ENCODE measurements around the gene CPB2. TPM values are rescaled to one million over a fixed set of nuclear protein-coding genes. Genes with fewer than 3 reads are reported as not detected.

CPB2 gene
- total and polyA plus RNA-seq, 9 of the 15 experiments (the other 6 are each of a cell fraction or from before 2014, with no cell fraction given), result 0.03 to 0.16 (median 0.07) TPM; not detected in 6

DNA sequence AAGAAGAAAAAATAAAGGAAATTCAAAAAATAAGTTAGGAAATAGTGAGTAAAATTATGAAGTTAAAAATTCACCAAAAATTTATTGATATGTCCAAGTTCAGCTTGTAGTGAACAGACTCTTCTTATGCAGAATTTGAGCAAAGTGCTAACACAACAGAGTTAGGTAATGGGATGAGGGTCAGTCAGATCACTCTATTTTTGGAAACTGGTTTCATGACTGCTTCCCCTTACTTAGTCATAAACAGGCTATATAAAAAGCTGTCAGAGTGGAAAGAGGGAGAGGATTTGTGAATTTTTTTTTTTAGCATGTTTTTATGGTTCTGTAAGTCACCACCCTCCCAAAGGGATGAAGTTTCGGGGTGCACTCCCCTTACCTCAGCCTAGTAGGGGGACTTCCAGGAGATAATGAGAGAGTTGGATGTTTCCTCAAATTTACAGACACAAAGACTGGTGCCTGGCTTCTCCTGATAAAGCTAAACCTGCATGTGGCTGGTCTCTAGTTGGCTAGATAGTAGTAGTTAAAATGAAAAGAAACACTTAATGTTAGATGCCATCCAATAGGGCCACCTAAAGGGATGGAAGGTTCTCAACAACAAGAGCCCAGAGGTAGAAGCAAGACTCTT, 4.5 kb downstream of the CPB2 start (continued):
- TF ChIP-seq, protein P1, sequence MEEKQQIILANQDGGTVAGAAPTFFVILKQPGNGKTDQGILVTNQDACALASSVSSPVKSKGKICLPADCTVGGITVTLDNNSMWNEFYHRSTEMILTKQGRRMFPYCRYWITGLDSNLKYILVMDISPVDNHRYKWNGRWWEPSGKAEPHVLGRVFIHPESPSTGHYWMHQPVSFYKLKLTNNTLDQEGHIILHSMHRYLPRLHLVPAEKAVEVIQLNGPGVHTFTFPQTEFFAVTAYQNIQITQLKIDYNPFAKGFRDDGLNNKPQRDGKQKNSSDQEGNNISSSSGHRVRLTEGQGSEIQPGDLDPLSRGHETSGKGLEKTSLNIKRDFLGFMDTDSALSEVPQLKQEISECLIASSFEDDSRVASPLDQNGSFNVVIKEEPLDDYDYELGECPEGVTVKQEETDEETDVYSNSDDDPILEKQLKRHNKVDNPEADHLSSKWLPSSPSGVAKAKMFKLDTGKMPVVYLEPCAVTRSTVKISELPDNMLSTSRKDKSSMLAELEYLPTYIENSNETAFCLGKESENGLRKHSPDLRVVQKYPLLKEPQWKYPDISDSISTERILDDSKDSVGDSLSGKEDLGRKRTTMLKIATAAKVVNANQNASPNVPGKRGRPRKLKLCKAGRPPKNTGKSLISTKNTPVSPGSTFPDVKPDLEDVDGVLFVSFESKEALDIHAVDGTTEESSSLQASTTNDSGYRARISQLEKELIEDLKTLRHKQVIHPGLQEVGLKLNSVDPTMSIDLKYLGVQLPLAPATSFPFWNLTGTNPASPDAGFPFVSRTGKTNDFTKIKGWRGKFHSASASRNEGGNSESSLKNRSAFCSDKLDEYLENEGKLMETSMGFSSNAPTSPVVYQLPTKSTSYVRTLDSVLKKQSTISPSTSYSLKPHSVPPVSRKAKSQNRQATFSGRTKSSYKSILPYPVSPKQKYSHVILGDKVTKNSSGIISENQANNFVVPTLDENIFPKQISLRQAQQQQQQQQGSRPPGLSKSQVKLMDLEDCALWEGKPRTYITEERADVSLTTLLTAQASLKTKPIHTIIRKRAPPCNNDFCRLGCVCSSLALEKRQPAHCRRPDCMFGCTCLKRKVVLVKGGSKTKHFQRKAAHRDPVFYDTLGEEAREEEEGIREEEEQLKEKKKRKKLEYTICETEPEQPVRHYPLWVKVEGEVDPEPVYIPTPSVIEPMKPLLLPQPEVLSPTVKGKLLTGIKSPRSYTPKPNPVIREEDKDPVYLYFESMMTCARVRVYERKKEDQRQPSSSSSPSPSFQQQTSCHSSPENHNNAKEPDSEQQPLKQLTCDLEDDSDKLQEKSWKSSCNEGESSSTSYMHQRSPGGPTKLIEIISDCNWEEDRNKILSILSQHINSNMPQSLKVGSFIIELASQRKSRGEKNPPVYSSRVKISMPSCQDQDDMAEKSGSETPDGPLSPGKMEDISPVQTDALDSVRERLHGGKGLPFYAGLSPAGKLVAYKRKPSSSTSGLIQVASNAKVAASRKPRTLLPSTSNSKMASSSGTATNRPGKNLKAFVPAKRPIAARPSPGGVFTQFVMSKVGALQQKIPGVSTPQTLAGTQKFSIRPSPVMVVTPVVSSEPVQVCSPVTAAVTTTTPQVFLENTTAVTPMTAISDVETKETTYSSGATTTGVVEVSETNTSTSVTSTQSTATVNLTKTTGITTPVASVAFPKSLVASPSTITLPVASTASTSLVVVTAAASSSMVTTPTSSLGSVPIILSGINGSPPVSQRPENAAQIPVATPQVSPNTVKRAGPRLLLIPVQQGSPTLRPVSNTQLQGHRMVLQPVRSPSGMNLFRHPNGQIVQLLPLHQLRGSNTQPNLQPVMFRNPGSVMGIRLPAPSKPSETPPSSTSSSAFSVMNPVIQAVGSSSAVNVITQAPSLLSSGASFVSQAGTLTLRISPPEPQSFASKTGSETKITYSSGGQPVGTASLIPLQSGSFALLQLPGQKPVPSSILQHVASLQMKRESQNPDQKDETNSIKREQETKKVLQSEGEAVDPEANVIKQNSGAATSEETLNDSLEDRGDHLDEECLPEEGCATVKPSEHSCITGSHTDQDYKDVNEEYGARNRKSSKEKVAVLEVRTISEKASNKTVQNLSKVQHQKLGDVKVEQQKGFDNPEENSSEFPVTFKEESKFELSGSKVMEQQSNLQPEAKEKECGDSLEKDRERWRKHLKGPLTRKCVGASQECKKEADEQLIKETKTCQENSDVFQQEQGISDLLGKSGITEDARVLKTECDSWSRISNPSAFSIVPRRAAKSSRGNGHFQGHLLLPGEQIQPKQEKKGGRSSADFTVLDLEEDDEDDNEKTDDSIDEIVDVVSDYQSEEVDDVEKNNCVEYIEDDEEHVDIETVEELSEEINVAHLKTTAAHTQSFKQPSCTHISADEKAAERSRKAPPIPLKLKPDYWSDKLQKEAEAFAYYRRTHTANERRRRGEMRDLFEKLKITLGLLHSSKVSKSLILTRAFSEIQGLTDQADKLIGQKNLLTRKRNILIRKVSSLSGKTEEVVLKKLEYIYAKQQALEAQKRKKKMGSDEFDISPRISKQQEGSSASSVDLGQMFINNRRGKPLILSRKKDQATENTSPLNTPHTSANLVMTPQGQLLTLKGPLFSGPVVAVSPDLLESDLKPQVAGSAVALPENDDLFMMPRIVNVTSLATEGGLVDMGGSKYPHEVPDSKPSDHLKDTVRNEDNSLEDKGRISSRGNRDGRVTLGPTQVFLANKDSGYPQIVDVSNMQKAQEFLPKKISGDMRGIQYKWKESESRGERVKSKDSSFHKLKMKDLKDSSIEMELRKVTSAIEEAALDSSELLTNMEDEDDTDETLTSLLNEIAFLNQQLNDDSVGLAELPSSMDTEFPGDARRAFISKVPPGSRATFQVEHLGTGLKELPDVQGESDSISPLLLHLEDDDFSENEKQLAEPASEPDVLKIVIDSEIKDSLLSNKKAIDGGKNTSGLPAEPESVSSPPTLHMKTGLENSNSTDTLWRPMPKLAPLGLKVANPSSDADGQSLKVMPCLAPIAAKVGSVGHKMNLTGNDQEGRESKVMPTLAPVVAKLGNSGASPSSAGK (IDR thresholded peaks at IDR 0.05), result no peak
- TF ChIP-seq CBX1 (IDR thresholded peaks at IDR 0.05; ENCODE audit: low read depth) (no peak), NR2F6 (CRISPR knock-in tag; IDR thresholded peaks at IDR 0.05) (no peak), BRCA1 (IDR thresholded peaks at IDR 0.05) (no peak), BRCA1 (CRISPR knock-in tag; IDR thresholded peaks at IDR 0.05) (no peak), TAL1 (IDR thresholded peaks at IDR 0.05) (peak; percentile 47), RFX5 (IDR thresholded peaks at IDR 0.05; ENCODE audit: low read depth, low read length) (no peak), CEBPG (CRISPR knock-in tag; IDR thresholded peaks at IDR 0.05) (no peak), CEBPG (tag; conservative IDR thresholded peaks at IDR 0.05 in 1 of 2, IDR thresholded peaks at IDR 0.05 in 1 of 2) (no peak), MEF2D (tag; conservative IDR thresholded peaks at IDR 0.05; ENCODE audit: low read depth) (peak; percentile 60; the same call in 1 of the 2 replicates), FOXJ3 (CRISPR knock-in tag; IDR thresholded peaks at IDR 0.05) (no peak), ZNF57 (CRISPR knock-in tag; IDR thresholded peaks at IDR 0.05) (no peak)
- TF ChIP-seq, protein P2, sequence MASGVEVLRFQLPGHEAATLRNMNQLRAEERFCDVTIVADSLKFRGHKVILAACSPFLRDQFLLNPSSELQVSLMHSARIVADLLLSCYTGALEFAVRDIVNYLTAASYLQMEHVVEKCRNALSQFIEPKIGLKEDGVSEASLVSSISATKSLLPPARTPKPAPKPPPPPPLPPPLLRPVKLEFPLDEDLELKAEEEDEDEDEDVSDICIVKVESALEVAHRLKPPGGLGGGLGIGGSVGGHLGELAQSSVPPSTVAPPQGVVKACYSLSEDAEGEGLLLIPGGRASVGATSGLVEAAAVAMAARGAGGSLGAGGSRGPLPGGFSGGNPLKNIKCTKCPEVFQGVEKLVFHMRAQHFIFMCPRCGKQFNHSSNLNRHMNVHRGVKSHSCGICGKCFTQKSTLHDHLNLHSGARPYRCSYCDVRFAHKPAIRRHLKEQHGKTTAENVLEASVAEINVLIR (CRISPR knock-in tag; IDR thresholded peaks at IDR 0.05), result no peak
- TF ChIP-seq, protein P3, sequence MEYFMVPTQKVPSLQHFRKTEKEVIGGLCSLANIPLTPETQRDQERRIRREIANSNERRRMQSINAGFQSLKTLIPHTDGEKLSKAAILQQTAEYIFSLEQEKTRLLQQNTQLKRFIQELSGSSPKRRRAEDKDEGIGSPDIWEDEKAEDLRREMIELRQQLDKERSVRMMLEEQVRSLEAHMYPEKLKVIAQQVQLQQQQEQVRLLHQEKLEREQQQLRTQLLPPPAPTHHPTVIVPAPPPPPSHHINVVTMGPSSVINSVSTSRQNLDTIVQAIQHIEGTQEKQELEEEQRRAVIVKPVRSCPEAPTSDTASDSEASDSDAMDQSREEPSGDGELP (CRISPR knock-in tag; IDR thresholded peaks at IDR 0.05; ENCODE audit: borderline replicate concordance), result no peak
